ENCODE measurements around the gene KCTD16. TPM values are rescaled to one million over a fixed set of nuclear protein-coding genes. Genes with fewer than 3 reads are reported as not detected.

KCTD16 gene
- total RNA-seq, 4 donors from 2014 or later: 0.13 to 2.5 (median 1.5) TPM

- Histone ChIP-seq H3K27ac (no peak overlapping the region), H3K4me3 (replicated peaks in 1 of 3) (no peak overlapping the region), H3K36me3 (no peaks in the 10 kb centered on the region), H3K9me3 (no peaks in the 10 kb centered on the region), H3K27me3 (no peaks in the 10 kb centered on the region), H3K4me1 (peaks cover 0 to 5% of the 10 kb centered on the region in 2 donors)
- DNase-seq: no peak
- TF ChIP-seq CTCF (IDR thresholded peaks at IDR 0.05): no peak
- TF ChIP-seq POLR2A (IDR thresholded peaks at IDR 0.05): no peak
- intact Hi-C loops (cut with DNase I): no loop called here
- WGBS, 2 donors: 57 to 64% methylated on average over 5 of the region's 5 CpGs
Observed at GRCh38 chr5:144275329-144275728, 104.7 kb downstream of the KCTD16 start.

- 78 to 83% methylated on average over 5 of the region's 5 CpGs for WGBS, 2 donors
- TF ChIP-seq POLR2A (IDR thresholded peaks at IDR 0.05) (no peak), CTCF (IDR thresholded peaks at IDR 0.05) (no peak)
- H3K9me3 ChIP-seq: no peaks in the 10 kb centered on the region
- no peak overlapping the region for H3K4me3 ChIP-seq (replicated peaks in 1 of 3)
- H3K36me3 ChIP-seq: no peaks in the 10 kb centered on the region
- no peak for DNase-seq
- no peak overlapping the region for H3K27ac ChIP-seq
- H3K4me1 ChIP-seq: peaks cover 0 to 5% of the 10 kb centered on the region in 2 donors
- intact Hi-C loops (cut with DNase I): no loop called here
- H3K27me3 ChIP-seq: no peaks in the 10 kb centered on the region
Observed at GRCh38 chr5:144276034-144276822, 105.6 kb downstream of the KCTD16 start.

- H3K27ac ChIP-seq: no peak overlapping the region
- no peak for DNase-seq
- H3K4me1 ChIP-seq: no peaks in the 10 kb centered on the region
- intact Hi-C loops (cut with DNase I): no loop called here
- H3K9me3 ChIP-seq: no peaks in the 10 kb centered on the region
- H3K36me3 ChIP-seq: no peaks in the 10 kb centered on the region
- WGBS, 2 donors: 85 to 87% methylated on average over 1 of the region's 1 CpG
- TF ChIP-seq CTCF (IDR thresholded peaks at IDR 0.05) (no peak), POLR2A (IDR thresholded peaks at IDR 0.05) (no peak)
- H3K4me3 ChIP-seq (replicated peaks in 1 of 3): no peak overlapping the region
- H3K27me3 ChIP-seq: no peaks in the 10 kb centered on the region
Observed at GRCh38 chr5:144281784-144282183, 111.1 kb downstream of the KCTD16 start.

- H3K4me1 ChIP-seq: no peaks in the 10 kb centered on the region
- no peak for DNase-seq
- 93 to 99% methylated on average over 2 of the region's 2 CpGs for WGBS, 2 donors
Observed at GRCh38 chr5:144284036-144284435, 113.4 kb downstream of the KCTD16 start.

More at GRCh38 chr5:144284036-144284435, 113.4 kb downstream of the KCTD16 start:
- Histone ChIP-seq H3K9me3 (no peaks in the 10 kb centered on the region), H3K36me3 (no peaks in the 10 kb centered on the region), H3K4me3 (replicated peaks in 1 of 3) (no peak overlapping the region), H3K27ac (no peak overlapping the region), H3K27me3 (no peaks in the 10 kb centered on the region)
- TF ChIP-seq POLR2A (IDR thresholded peaks at IDR 0.05): no peak
- TF ChIP-seq CTCF (IDR thresholded peaks at IDR 0.05): no peak
- intact Hi-C loops (cut with DNase I): no loop called here
